Body of pancreas (tissue), 4 donors: ENCODE data around the gene PAPPA2. TPM values are rescaled to one million over a fixed set of nuclear protein-coding genes. Genes with fewer than 3 reads are reported as not detected.

ENCODE experiments used
- ATAC-seq: fragments of 150-250 bp; one replicate; pipeline ENCODE4 v1.9.1; 2016
- DNase-seq, 4 donors: peaks; one replicate each; pipeline ENCODE4 v3.0.0-alpha.2; 2019
- H3K27ac ChIP-seq, 4 donors: fragments of 200-600 bp; sonication (generic); 1 replicate in 3 of 4; 2 replicates in 1 of 4; pipeline versions ENCODE4 v1.5.1 to v1.6.1; 2016 to 2019; ENCODE audit warnings: mild to moderate bottlenecking in 1 of 4, mixed read lengths in 1 of 4, moderate library complexity in 1 of 4
- H3K27me3 ChIP-seq, 2 donors: fragments of 200-600 bp; sonication (generic); one replicate each; pipeline ENCODE4 v1.6.0; 2016; ENCODE audit warnings: mild to moderate bottlenecking in 1 of 2
- H3K36me3 ChIP-seq, 2 donors: fragments of 200-600 bp; sonication (generic); replicated peaks in 1 of 2; 2 replicates each; pipeline ENCODE4 v1.5.1; 2016; ENCODE audit warnings: low read depth in 2 of 2; ENCODE audit not compliant: insufficient read depth in 1 of 2
- H3K4me1 ChIP-seq: fragments of 200-600 bp; sonication (generic); one replicate; pipeline ENCODE4 v1.6.0; 2016
- H3K4me3 ChIP-seq, 2 donors: fragments of 200-600 bp; sonication (generic); 1 replicate in 1 of 2; 2 replicates in 1 of 2; pipeline ENCODE4 v1.5.1; 2016 to 2019
- H3K9me3 ChIP-seq, 3 donors: fragments of 200-600 bp; sonication (generic); 1 replicate in 2 of 3; 2 replicates in 1 of 3; pipeline ENCODE4 v1.5.1; 2016
- CTCF ChIP-seq, 7 experiments: fragments of 450-650 bp in 4 of 7; fragments of 200-600 bp in 3 of 7; sonication (generic) in 3 of 7; IDR thresholded peaks; one replicate each; pipeline ENCODE4 v1.5.1; 2016 to 2019; ENCODE audit warnings: antibody characterized with exemption in 7 of 7
- POLR2A ChIP-seq, 3 donors: fragments of 450-650 bp; IDR thresholded peaks; one replicate each; pipeline ENCODE4 v1.6.1; 2016; ENCODE audit warnings: antibody characterized with exemption in 3 of 3, mild to moderate bottlenecking in 2 of 3
- WGBS, 2 donors: methylation state at CpG; one replicate each; pipeline ENCODE4 v1.1.5; 2017; 5-methylcytosine and 5-hydroxymethylcytosine counted together
- intact Hi-C: fragments of 100-400 bp; cut with DNase I; formaldehyde crosslinking; loops from one replicate; pipeline ENCODE4 v1.15.1; 2023
- total RNA-seq, 2 donors: library from RNA; depleted of rRNA; stranded (reverse); fragments of >200 nt; gene quantifications; one replicate each; pipeline ENCODE4 v1.1.0, GENCODE V29; 2016

PAPPA2 gene
- total RNA-seq, 2 donors from 2014 or later = under 0.01 to 5.4 TPM

GRCh38 chr1:176552217-176552991 lies 89.4 kb downstream of the PAPPA2 start:
- TF ChIP-seq CTCF (IDR thresholded peaks at IDR 0.05) = no peak
- no peak for TF ChIP-seq POLR2A (IDR thresholded peaks at IDR 0.05)
- H3K9me3 ChIP-seq = no peaks in the 10 kb centered on the region
- ATAC-seq (no peak), DNase-seq (no peak)
- H3K4me1 ChIP-seq = peaks cover 2% of the 10 kb centered on the region
- intact Hi-C loops = no loop called here
- H3K36me3 ChIP-seq = no peaks in the 10 kb centered on the region
- WGBS, 2 donors = 26 to 33% methylated on average over 10 of the region's 10 CpGs
- no peaks in the 10 kb centered on the region for H3K27me3 ChIP-seq
- H3K4me3 ChIP-seq = no peak overlapping the region
- H3K27ac ChIP-seq = no peak overlapping the region

GRCh38 chr1:176552999-176553398 lies 90.0 kb downstream of the PAPPA2 start:
- TF ChIP-seq CTCF (IDR thresholded peaks at IDR 0.05) (no peak), POLR2A (IDR thresholded peaks at IDR 0.05) (no peak)
- H3K27ac ChIP-seq = no peak overlapping the region
- no peak for DNase-seq
- ATAC-seq = no peak
- peaks cover 6% of the 10 kb centered on the region for H3K4me1 ChIP-seq
- H3K9me3 ChIP-seq = no peaks in the 10 kb centered on the region
- H3K27me3 ChIP-seq = no peaks in the 10 kb centered on the region
- 21 to 22% methylated on average over 7 of the region's 7 CpGs for WGBS, 2 donors
- H3K4me3 ChIP-seq = no peak overlapping the region
- intact Hi-C loops = no loop called here
- no peaks in the 10 kb centered on the region for H3K36me3 ChIP-seq

- DNase-seq = peak in 1 of 4 donors; percentile 16
- Histone ChIP-seq H3K27ac (no peak overlapping the region), H3K36me3 (no peaks in the 10 kb centered on the region), H3K27me3 (no peaks in the 10 kb centered on the region), H3K4me1 (peaks cover 17% of the 10 kb centered on the region), H3K9me3 (no peaks in the 10 kb centered on the region), H3K4me3 (no peak overlapping the region)
- no peak for ATAC-seq
- TF ChIP-seq POLR2A (IDR thresholded peaks at IDR 0.05) (no peak), CTCF (IDR thresholded peaks at IDR 0.05) (no peak)
- intact Hi-C loops = no loop called here
- WGBS, 2 donors = 57 to 66% methylated on average over 1 to 6 of the region's 6 CpGs
These were observed 93.3 kb downstream of the PAPPA2 start for GRCh38 chr1:176556288-176556687.

GRCh38 chr1:176557543-176558258 lies 94.7 kb downstream of the PAPPA2 start:
- H3K9me3 ChIP-seq = no peaks in the 10 kb centered on the region
- ATAC-seq = peak; percentile 27

More at GRCh38 chr1:176557543-176558258, 94.7 kb downstream of the PAPPA2 start:
- H3K27me3 ChIP-seq = no peaks in the 10 kb centered on the region
- intact Hi-C loops = no loop called here
- peaks cover 17% of the 10 kb centered on the region for H3K4me1 ChIP-seq
- peak overlapping the region in 1 of 4 donors; percentile 34 for H3K27ac ChIP-seq
- 19 to 34% methylated on average over 2 of the region's 2 CpGs for WGBS, 2 donors
- H3K4me3 ChIP-seq = no peak overlapping the region
- no peak for TF ChIP-seq CTCF (IDR thresholded peaks at IDR 0.05)
- no peak for TF ChIP-seq POLR2A (IDR thresholded peaks at IDR 0.05)
- no peaks in the 10 kb centered on the region for H3K36me3 ChIP-seq
- peak in 3 of 4 donors; percentile 13 to 70 (median 36) for DNase-seq
